ENCODE data around the gene DRICH1. TPM values are rescaled to one million over a fixed set of nuclear protein-coding genes. Genes with fewer than 3 reads are reported as not detected.

DRICH1 gene
- total and polyA plus RNA-seq, 2 of the 13 experiments (the other 11 are each of a cell fraction or from before 2014, with no cell fraction given): 0.22 to 0.66 TPM

- TF ChIP-seq PAXIP1 (CRISPR knock-in tag; conservative IDR thresholded peaks at IDR 0.05) (peak; percentile 84), PCBP1 (IDR thresholded peaks at IDR 0.05; ENCODE audit: borderline replicate concordance, low read depth, low read length) (peak; percentile 90), RFXAP (CRISPR knock-in tag; IDR thresholded peaks at IDR 0.05; ENCODE audit: borderline replicate concordance) (no peak), PATZ1 (CRISPR knock-in tag; IDR thresholded peaks at IDR 0.05) (peak; percentile 82), ZFX (CRISPR knock-in tag; IDR thresholded peaks at IDR 0.05; ENCODE audit: low read depth) (peak; percentile 29; the same call in 1 of the 2 replicates), NCOA2 (CRISPR knock-in tag; IDR thresholded peaks at IDR 0.05) (peak; percentile 69; the same call in 1 of the 2 replicates), CHCHD3 (CRISPR knock-in tag; IDR thresholded peaks at IDR 0.05) (no peak), ZBTB21 (CRISPR knock-in tag; IDR thresholded peaks at IDR 0.05) (peak; percentile 78; the same call in 1 of the 2 replicates), ZNF570 (CRISPR knock-in tag; IDR thresholded peaks at IDR 0.05; ENCODE audit: borderline replicate concordance) (no peak), ARNT2 (CRISPR knock-in tag; IDR thresholded peaks at IDR 0.05; ENCODE audit: low read depth) (0 out of 2 replicates have a peak, but pooled peaks have one; percentile 34), PPARG (CRISPR knock-in tag; conservative IDR thresholded peaks at IDR 0.05) (peak; percentile 39; the same call in 1 of the 2 replicates), HNF4A (CRISPR knock-in tag; IDR thresholded peaks at IDR 0.05) (peak; percentile 88), PRDM10 (CRISPR knock-in tag; IDR thresholded peaks at IDR 0.05; ENCODE audit: low read depth) (no peak), SETDB1 (CRISPR knock-in tag; IDR thresholded peaks at IDR 0.05; ENCODE audit: borderline replicate concordance) (no peak), KAT7 (CRISPR knock-in tag; IDR thresholded peaks at IDR 0.05; ENCODE audit: borderline replicate concordance) (no peak), NR2F6 (IDR thresholded peaks at IDR 0.05) (peak; percentile 82), NR2F6 (CRISPR knock-in tag; IDR thresholded peaks at IDR 0.05) (peak; percentile 73), HDAC2 (CRISPR knock-in tag; IDR thresholded peaks at IDR 0.05) (peak; percentile 62), BRCA1 (CRISPR knock-in tag; IDR thresholded peaks at IDR 0.05) (no peak)
Observed at GRCh38 chr22:23604939-23605712, 27.0 kb downstream of the DRICH1 start (continued).
